Measurements from ENCODE around the gene CCDC32. TPM values are rescaled to one million over a fixed set of nuclear protein-coding genes. Genes with fewer than 3 reads are reported as not detected.

The CCDC32 gene
- total and polyA plus RNA-seq, 2 donors (not counting 1 experiment from before 2014, with no cell fraction given) = 14.5 to 20.7 TPM

DNA sequence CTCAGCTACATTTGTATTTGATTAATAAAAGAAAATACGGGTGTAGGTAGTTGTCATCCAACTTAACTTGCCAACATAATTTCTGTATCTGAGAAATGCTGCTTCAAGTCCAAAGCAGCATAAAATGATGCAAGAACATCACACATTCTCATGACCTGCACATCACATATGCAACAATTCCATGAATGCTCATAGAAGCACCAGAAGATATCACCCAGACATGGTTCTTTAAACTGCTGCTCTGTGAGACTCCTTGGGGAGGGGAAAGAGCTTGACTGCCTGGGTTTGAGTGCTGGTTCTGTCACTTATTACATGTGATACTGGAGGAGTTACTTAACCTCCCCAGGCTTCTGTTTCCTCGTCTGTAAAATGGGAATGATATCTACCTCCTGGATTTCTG is 54.6 kb downstream of the CCDC32 start:
- TF ChIP-seq, protein P1, sequence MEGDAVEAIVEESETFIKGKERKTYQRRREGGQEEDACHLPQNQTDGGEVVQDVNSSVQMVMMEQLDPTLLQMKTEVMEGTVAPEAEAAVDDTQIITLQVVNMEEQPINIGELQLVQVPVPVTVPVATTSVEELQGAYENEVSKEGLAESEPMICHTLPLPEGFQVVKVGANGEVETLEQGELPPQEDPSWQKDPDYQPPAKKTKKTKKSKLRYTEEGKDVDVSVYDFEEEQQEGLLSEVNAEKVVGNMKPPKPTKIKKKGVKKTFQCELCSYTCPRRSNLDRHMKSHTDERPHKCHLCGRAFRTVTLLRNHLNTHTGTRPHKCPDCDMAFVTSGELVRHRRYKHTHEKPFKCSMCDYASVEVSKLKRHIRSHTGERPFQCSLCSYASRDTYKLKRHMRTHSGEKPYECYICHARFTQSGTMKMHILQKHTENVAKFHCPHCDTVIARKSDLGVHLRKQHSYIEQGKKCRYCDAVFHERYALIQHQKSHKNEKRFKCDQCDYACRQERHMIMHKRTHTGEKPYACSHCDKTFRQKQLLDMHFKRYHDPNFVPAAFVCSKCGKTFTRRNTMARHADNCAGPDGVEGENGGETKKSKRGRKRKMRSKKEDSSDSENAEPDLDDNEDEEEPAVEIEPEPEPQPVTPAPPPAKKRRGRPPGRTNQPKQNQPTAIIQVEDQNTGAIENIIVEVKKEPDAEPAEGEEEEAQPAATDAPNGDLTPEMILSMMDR (conservative IDR thresholded peaks at IDR 0.05 in 1 of 2, IDR thresholded peaks at IDR 0.05 in 1 of 2; ENCODE audit: low read depth in 1 of 2, low read length in 2 of 2) = no peak
- TF ChIP-seq EZH2 (IDR thresholded peaks at IDR 0.05; ENCODE audit: low read length, missing control alignments) = no peak
- Histone ChIP-seq H3K9ac (ENCODE audit: insufficient read depth, low read length) (no peak overlapping the region), H3K4me3 (replicated peaks in 1 of 4; ENCODE audit: control extremely low read depth in 1 of 4, insufficient read depth in 1 of 4, low read depth in 3 of 4, low read length in 4 of 4) (no peak overlapping the region), H3K4me2 (ENCODE audit: extremely low read depth, insufficient read depth, low read length) (no peak overlapping the region), H4K20me1 (ENCODE audit: control insufficient read depth, extremely low read depth, insufficient read depth, low read length) (no peaks in the 10 kb centered on the region), H3K36me3 (ENCODE audit: control insufficient read depth, insufficient read depth, low read length) (no peaks in the 10 kb centered on the region), H3K9me3 (ENCODE audit: control insufficient read depth, insufficient read depth, low read depth, low read length) (no peaks in the 10 kb centered on the region), H3K4me1 (ENCODE audit: control insufficient read depth, extremely low read depth, insufficient read depth, low read length) (peaks cover 2% of the 10 kb centered on the region), H2AFZ (ENCODE audit: low read length) (no peak overlapping the region), H3K79me2 (ENCODE audit: control insufficient read depth, insufficient read depth, low read length) (no peaks in the 10 kb centered on the region), H3K27me3 (ENCODE audit: control insufficient read depth, insufficient read depth, low read length) (no peaks in the 10 kb centered on the region), H3K27ac (ENCODE audit: insufficient read depth, low read length) (no peak overlapping the region)
- no peak for DNase-seq (ENCODE audit: low read depth in 2 of 2)

DNA sequence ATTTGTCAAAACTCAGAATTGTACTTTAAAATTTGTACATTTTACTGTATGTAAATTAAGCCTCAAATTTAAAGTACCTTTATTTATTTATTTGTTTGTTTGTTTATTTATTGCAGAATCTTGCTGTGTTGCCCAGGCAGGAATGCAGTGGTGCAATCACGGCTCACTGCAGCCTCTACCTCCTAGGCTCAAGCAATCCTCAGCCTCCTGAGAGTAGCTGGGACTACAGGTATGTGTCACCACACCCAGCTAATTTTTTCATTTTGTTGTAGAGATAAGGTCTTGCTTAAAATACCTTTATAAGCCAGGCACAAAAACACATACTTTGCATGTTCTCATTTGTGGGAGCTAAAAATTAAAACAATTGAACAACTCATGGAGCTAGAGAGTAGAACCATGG is 56.6 kb downstream of the CCDC32 start:
- no peak for DNase-seq (ENCODE audit: low read depth in 2 of 2)
- TF ChIP-seq, protein P1 (conservative IDR thresholded peaks at IDR 0.05 in 1 of 2, IDR thresholded peaks at IDR 0.05 in 1 of 2; ENCODE audit: low read depth in 1 of 2, low read length in 2 of 2) = no peak
- TF ChIP-seq EZH2 (IDR thresholded peaks at IDR 0.05; ENCODE audit: low read length, missing control alignments) = no peak

GRCh38 chr15:40506964-40507571 is 57.8 kb downstream of the CCDC32 start:
- Histone ChIP-seq H3K4me3 (replicated peaks in 1 of 4; ENCODE audit: control extremely low read depth in 1 of 4, insufficient read depth in 1 of 4, low read depth in 3 of 4, low read length in 4 of 4) (peak overlapping the region in 1 of 4 experiments; percentile 43), H3K27me3 (ENCODE audit: control insufficient read depth, insufficient read depth, low read length) (no peaks in the 10 kb centered on the region), H3K4me1 (ENCODE audit: control insufficient read depth, extremely low read depth, insufficient read depth, low read length) (peaks cover 2% of the 10 kb centered on the region), H3K79me2 (ENCODE audit: control insufficient read depth, insufficient read depth, low read length) (no peaks in the 10 kb centered on the region), H3K9ac (ENCODE audit: insufficient read depth, low read length) (no peak overlapping the region), H3K9me3 (ENCODE audit: control insufficient read depth, insufficient read depth, low read depth, low read length) (no peaks in the 10 kb centered on the region), H2AFZ (ENCODE audit: low read length) (peak overlapping the region; percentile 69), H4K20me1 (ENCODE audit: control insufficient read depth, extremely low read depth, insufficient read depth, low read length) (no peaks in the 10 kb centered on the region), H3K27ac (ENCODE audit: insufficient read depth, low read length) (no peak overlapping the region), H3K4me2 (ENCODE audit: extremely low read depth, insufficient read depth, low read length) (peak overlapping the region; percentile 51), H3K36me3 (ENCODE audit: control insufficient read depth, insufficient read depth, low read length) (no peaks in the 10 kb centered on the region)
- peak; percentile 65 to 72 for DNase-seq (ENCODE audit: low read depth in 2 of 2)
- TF ChIP-seq EZH2 (IDR thresholded peaks at IDR 0.05; ENCODE audit: low read length, missing control alignments) = no peak
- TF ChIP-seq, protein P1 (conservative IDR thresholded peaks at IDR 0.05 in 1 of 2, IDR thresholded peaks at IDR 0.05 in 1 of 2; ENCODE audit: low read depth in 1 of 2, low read length in 2 of 2) = peak; percentile 72 to 73

More for the DNA sequence above, 56.6 kb downstream of the CCDC32 start:
- H3K27me3 ChIP-seq (ENCODE audit: control insufficient read depth, insufficient read depth, low read length) = no peaks in the 10 kb centered on the region
- H3K9ac ChIP-seq (ENCODE audit: insufficient read depth, low read length) = no peak overlapping the region
- H3K4me1 ChIP-seq (ENCODE audit: control insufficient read depth, extremely low read depth, insufficient read depth, low read length) = peaks cover 2% of the 10 kb centered on the region
- H2AFZ ChIP-seq (ENCODE audit: low read length) = no peak overlapping the region
- H3K9me3 ChIP-seq (ENCODE audit: control insufficient read depth, insufficient read depth, low read depth, low read length) = no peaks in the 10 kb centered on the region
- no peaks in the 10 kb centered on the region for H3K36me3 ChIP-seq (ENCODE audit: control insufficient read depth, insufficient read depth, low read length)
- H4K20me1 ChIP-seq (ENCODE audit: control insufficient read depth, extremely low read depth, insufficient read depth, low read length) = no peaks in the 10 kb centered on the region
- no peak overlapping the region for H3K4me3 ChIP-seq (replicated peaks in 1 of 4; ENCODE audit: control extremely low read depth in 1 of 4, insufficient read depth in 1 of 4, low read depth in 3 of 4, low read length in 4 of 4)
- H3K4me2 ChIP-seq (ENCODE audit: extremely low read depth, insufficient read depth, low read length) = no peak overlapping the region
- no peaks in the 10 kb centered on the region for H3K79me2 ChIP-seq (ENCODE audit: control insufficient read depth, insufficient read depth, low read length)
- no peak overlapping the region for H3K27ac ChIP-seq (ENCODE audit: insufficient read depth, low read length)

Other genes starting within 250 kb of the CCDC32 start
- 8.9 and 9.2 TPM in 2 replicates for gene INAFM2, start 241.3 kb downstream of the CCDC32 start, total RNA-seq
- gene INAFM2, start 241.3 kb downstream of the CCDC32 start, polyA plus RNA-seq = 8.2 and 11.0 TPM in 2 replicates
- gene CCDC9B, start 224.1 kb downstream of the CCDC32 start, total RNA-seq = 14.4 and 38.0 TPM in 2 replicates
- 1.7 and 2.0 TPM in 2 replicates for gene CCDC9B, start 224.1 kb downstream of the CCDC32 start, polyA plus RNA-seq
- not detected in 2 replicates for gene PHGR1, start 214.0 kb downstream of the CCDC32 start, total RNA-seq
- gene PHGR1, start 214.0 kb downstream of the CCDC32 start, polyA plus RNA-seq = not detected in 2 replicates
- gene DISP2, start 206.8 kb downstream of the CCDC32 start, total RNA-seq = under 0.01 and 0.26 TPM in 2 replicates
- gene DISP2, start 206.8 kb downstream of the CCDC32 start, polyA plus RNA-seq = 0.11 and 0.43 TPM in 2 replicates
- gene KNSTRN, start 182.3 kb downstream of the CCDC32 start, total RNA-seq = 15.7 and 30.9 TPM in 2 replicates
- gene KNSTRN, start 182.3 kb downstream of the CCDC32 start, polyA plus RNA-seq = 22.5 and 45.3 TPM in 2 replicates
- 40.1 and 61.8 TPM in 2 replicates for gene IVD, start 159.2 kb downstream of the CCDC32 start, total RNA-seq
- 37.9 and 43.0 TPM in 2 replicates for gene IVD, start 159.2 kb downstream of the CCDC32 start, polyA plus RNA-seq
- gene BAHD1, start 124.1 kb downstream of the CCDC32 start, total RNA-seq = 4.4 and 5.6 TPM in 2 replicates
- gene BAHD1, start 124.1 kb downstream of the CCDC32 start, polyA plus RNA-seq = 3.3 and 4.7 TPM in 2 replicates
- 6.7 and 7.4 TPM in 2 replicates for gene CHST14, start 94.1 kb downstream of the CCDC32 start, total RNA-seq
- gene CHST14, start 94.1 kb downstream of the CCDC32 start, polyA plus RNA-seq = 18.1 and 18.8 TPM in 2 replicates
- 11.6 and 13.1 TPM in 2 replicates for gene RPUSD2, start 4.3 kb upstream of the CCDC32 start, total RNA-seq
- 4.9 and 6.5 TPM in 2 replicates for gene RPUSD2, start 4.3 kb upstream of the CCDC32 start, polyA plus RNA-seq
- gene KNL1, start 29.2 kb upstream of the CCDC32 start, total RNA-seq = 2.1 and 5.0 TPM in 2 replicates
- 3.9 and 14.5 TPM in 2 replicates for gene KNL1, start 29.2 kb upstream of the CCDC32 start, polyA plus RNA-seq
- gene RAD51, start 130.1 kb upstream of the CCDC32 start, total RNA-seq = 0.77 and 1.3 TPM in 2 replicates
- 5.0 and 10.3 TPM in 2 replicates for gene RAD51, start 130.1 kb upstream of the CCDC32 start, polyA plus RNA-seq
- gene RMDN3, start 190.2 kb upstream of the CCDC32 start, total RNA-seq = 14.1 and 16.0 TPM in 2 replicates
- 18.9 and 22.7 TPM in 2 replicates for gene RMDN3, start 190.2 kb upstream of the CCDC32 start, polyA plus RNA-seq
- 1.8 and 2.5 TPM in 2 replicates for gene GCHFR, start 199.0 kb upstream of the CCDC32 start, total RNA-seq
- 1.4 and 1.6 TPM in 2 replicates for gene GCHFR, start 199.0 kb upstream of the CCDC32 start, polyA plus RNA-seq
- gene C15orf62, start 204.9 kb upstream of the CCDC32 start, total RNA-seq = under 0.01 and 0.17 TPM in 2 replicates
- 0.02 TPM in 1 of 2 replicates, not detected in the other for gene C15orf62, start 204.9 kb upstream of the CCDC32 start, polyA plus RNA-seq
- gene ZFYVE19, start 242.0 kb upstream of the CCDC32 start, total RNA-seq = 21.3 and 23.6 TPM in 2 replicates
- gene ZFYVE19, start 242.0 kb upstream of the CCDC32 start, polyA plus RNA-seq = 14.1 and 26.2 TPM in 2 replicates
- 12.8 and 17.7 TPM in 2 replicates for gene DNAJC17, start 242.4 kb upstream of the CCDC32 start, total RNA-seq
- 41.8 and 51.3 TPM in 2 replicates for gene DNAJC17, start 242.4 kb upstream of the CCDC32 start, polyA plus RNA-seq